ENCODE results near the gene DUSP5. TPM values are rescaled to one million over a fixed set of nuclear protein-coding genes. Genes with fewer than 3 reads are reported as not detected.
"Not testable (repeated sequence)": the region's sequence is repeated elsewhere in the genome, so short reads cannot be mapped to it uniquely, and the experiment has no call there.

The DUSP5 gene
- total and polyA plus RNA-seq, 7 donors, result 1.2 to 77.5 (median 2.1) TPM

DNA sequence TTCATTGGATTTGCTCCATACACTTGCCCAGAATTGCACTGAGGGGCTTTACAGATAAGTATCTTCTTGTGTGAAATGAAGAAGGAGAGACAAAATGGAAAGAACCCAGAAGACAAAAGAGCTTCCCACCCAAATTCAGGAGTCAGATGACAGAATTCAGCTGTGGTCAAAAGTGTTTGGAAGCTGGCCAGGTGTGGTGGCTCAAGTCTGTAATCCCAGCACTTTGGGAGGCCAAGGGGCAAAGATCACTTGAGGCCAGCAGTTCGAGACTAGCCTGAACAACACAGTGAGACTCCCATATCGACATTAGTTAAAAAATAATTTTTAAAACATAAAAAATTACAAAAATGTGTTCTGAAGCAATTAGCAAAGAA, 27.1 kb downstream of the DUSP5 start:
- Histone ChIP-seq H3K27ac (no peak overlapping the region), H3K9me3 (no peaks in the 10 kb centered on the region), H3K4me3 (no peak overlapping the region), H3K4me1 (no peaks in the 10 kb centered on the region), H3K27me3 (ENCODE audit: insufficient read depth in 3 of 3, low read length in 2 of 3) (no peaks in the 10 kb centered on the region), H3K36me3 (ENCODE audit: insufficient read depth in 1 of 2, low read depth in 1 of 2) (no peaks in the 10 kb centered on the region)
- WGBS, 3 donors, result 63 to 73% (median 71%) methylated on average over 2 of the region's 2 CpGs
- DNase-seq (no peak), ATAC-seq (no peak)
- no peak for TF ChIP-seq CTCF (IDR thresholded peaks at IDR 0.05)
- intact Hi-C loops (cut with DNase I), result no loop called here

- no peak for ATAC-seq
- 58 to 69% (median 64%) methylated on average over 9 of the region's 9 CpGs for WGBS, 3 donors
Observed at GRCh38 chr10:110525349-110526260, 27.9 kb downstream of the DUSP5 start.

GRCh38 chr10:110527731-110528171, 30.0 kb downstream of the DUSP5 start:
- ATAC-seq (no peak), DNase-seq (no peak)
- WGBS, 3 donors, result 80 to 83% (median 82%) methylated on average over 9 of the region's 9 CpGs
- Histone ChIP-seq H3K27me3 (ENCODE audit: insufficient read depth in 3 of 3, low read length in 2 of 3) (peaks cover 0 to 18% (median 4%) of the 10 kb centered on the region in 3 donors), H3K4me3 (no peak overlapping the region), H3K27ac (no peak overlapping the region), H3K9me3 (no peaks in the 10 kb centered on the region), H3K36me3 (ENCODE audit: insufficient read depth in 1 of 2, low read depth in 1 of 2) (no peaks in the 10 kb centered on the region), H3K4me1 (peaks cover 4% of the 10 kb centered on the region)
- no peak for TF ChIP-seq CTCF (IDR thresholded peaks at IDR 0.05)
- intact Hi-C loops (cut with DNase I), result no loop called here

More at GRCh38 chr10:110525349-110526260, 27.9 kb downstream of the DUSP5 start:
- Histone ChIP-seq H3K27ac (no peak overlapping the region), H3K9me3 (no peaks in the 10 kb centered on the region), H3K4me3 (no peak overlapping the region), H3K36me3 (ENCODE audit: insufficient read depth in 1 of 2, low read depth in 1 of 2) (no peaks in the 10 kb centered on the region), H3K27me3 (ENCODE audit: insufficient read depth in 3 of 3, low read length in 2 of 3) (peaks cover 0 to 5% (median under 1%) of the 10 kb centered on the region in 3 donors), H3K4me1 (peaks cover 4% of the 10 kb centered on the region)
- DNase-seq, result no peak
- intact Hi-C loops (cut with DNase I), result no loop called here
- TF ChIP-seq CTCF (IDR thresholded peaks at IDR 0.05), result no peak

- no peak overlapping the region for H3K4me3 ChIP-seq
- no peaks in the 10 kb centered on the region for H3K9me3 ChIP-seq
- no peak for DNase-seq
- TF ChIP-seq CTCF (IDR thresholded peaks at IDR 0.05), result no peak
- peaks cover 0 to 19% (median 5%) of the 10 kb centered on the region in 3 donors for H3K27me3 ChIP-seq (ENCODE audit: insufficient read depth in 3 of 3, low read length in 2 of 3)
- no peak for ATAC-seq
- 55 to 76% (median 70%) methylated on average over 5 of the region's 5 CpGs for WGBS, 3 donors
- no peaks in the 10 kb centered on the region for H3K36me3 ChIP-seq (ENCODE audit: insufficient read depth in 1 of 2, low read depth in 1 of 2)
- H3K4me1 ChIP-seq, result peaks cover 4% of the 10 kb centered on the region
- intact Hi-C loops (cut with DNase I), result no loop called here
- H3K27ac ChIP-seq, result no peak overlapping the region
Observed at GRCh38 chr10:110528224-110528996, 30.7 kb downstream of the DUSP5 start.

GRCh38 chr10:110528997-110529524, 31.4 kb downstream of the DUSP5 start:
- DNase-seq; H3K4me3 ChIP-seq; H3K9me3 ChIP-seq; ATAC-seq; H3K27ac ChIP-seq; intact Hi-C loops (cut with DNase I); H3K36me3 ChIP-seq (ENCODE audit: insufficient read depth in 1 of 2, low read depth in 1 of 2); H3K4me1 ChIP-seq: not testable (repeated sequence)
- H3K27me3 ChIP-seq (ENCODE audit: insufficient read depth in 3 of 3, low read length in 2 of 3), result peaks cover 0 to 19% (median 5%) of the 10 kb centered on the region in 3 donors
- WGBS, 3 donors, result 85 to 89% (median 89%) methylated on average over 8 of the region's 8 CpGs
